GM12878 (cell line): ENCODE results near the gene WNT3A. TPM values are rescaled to one million over a fixed set of nuclear protein-coding genes. Genes with fewer than 3 reads are reported as not detected.

ENCODE experiments used
- ATAC-seq: fragments of 200-7000 bp; cut with Tn5 transposase; 3 replicates; pipeline ENCODE4 v1.9.1; 2020; ENCODE audit warnings: mild to moderate bottlenecking, moderate library complexity
- BruUV-seq: library from RNA; stranded (reverse); fragments of 400-500 nt; replicated peaks from 2 replicates; lab custom pipeline; 2021; lab: Mats Ljungman, UMichigan
- CTCF ChIA-PET: fragments of 300-600 bp; sonication (Branson Sonifier 250); formaldehyde crosslinking; extraction: SDS; loops from one replicate; lab custom pipeline; 2021; ENCODE audit warnings: inconsistent platforms; lab: Yijun Ruan, JAX
- POLR2A ChIA-PET: fragments of 350-600 bp; formaldehyde crosslinking; extraction: SDS; loops from one replicate; lab custom pipeline; 2021; ENCODE audit warnings: inconsistent platforms; lab: Charles Lee
- RAD21 ChIA-PET: fragments of 300-600 bp; sonication (Branson Sonifier 250); formaldehyde crosslinking; loops from one replicate; lab custom pipeline; 2023; ENCODE audit warnings: antibody characterized with exemption; ENCODE audit not compliant: unreplicated experiment; lab: Charles Lee
- SMC1A ChIA-PET: fragments of 300-600 bp; sonication (Branson Sonifier 250); formaldehyde crosslinking; loops from one replicate; lab custom pipeline; 2023; ENCODE audit not compliant: unreplicated experiment, uncharacterized antibody; lab: Charles Lee
- DNase-seq: peaks from one replicate; pipeline ENCODE4 v3.0.0-alpha.2; 2011; ENCODE audit warnings: low read depth, low spot score
- FAIRE-seq: peaks from 3 replicates; lab custom pipeline; 2011; peaks lifted over from hg19 to GRCh38; lab: Jason Lieb, UNC
- H2AFZ ChIP-seq: 2 replicates; pipeline ENCODE4 v1.6.0; 2011; ENCODE audit warnings: low read depth, low read length, control low read depth; ENCODE audit not compliant: control insufficient read depth
- H3K27ac ChIP-seq: 2 replicates; pipeline ENCODE4 v1.5.1; 2011; ENCODE audit warnings: control low read depth; ENCODE audit not compliant: control insufficient read depth, insufficient read depth
- H3K27me3 ChIP-seq, 2 experiments: replicated peaks in 1 of 2; 2 replicates each; pipeline versions ENCODE4 v1.6.0 to v1.6.1; 2011; ENCODE audit warnings: low read length in 1 of 2; ENCODE audit not compliant: control insufficient read depth in 2 of 2, insufficient read depth in 2 of 2
- H3K36me3 ChIP-seq, 2 experiments: 2 replicates each; pipeline ENCODE4 v1.5.1; 2011; ENCODE audit warnings: low read length in 1 of 2; ENCODE audit not compliant: control insufficient read depth in 2 of 2, insufficient read depth in 2 of 2
- H3K4me1 ChIP-seq: 2 replicates; pipeline ENCODE4 v1.6.1; 2011; ENCODE audit warnings: mild to moderate bottlenecking, low read length, moderate library complexity, mixed read lengths; ENCODE audit not compliant: control insufficient read depth, insufficient read depth
- H3K4me2 ChIP-seq: 2 replicates; pipeline ENCODE4 v1.6.0; 2011; ENCODE audit warnings: control low read depth; ENCODE audit not compliant: control insufficient read depth, insufficient read depth
- H3K4me3 ChIP-seq: fragments of 200-600 bp; sonication (generic); 2 replicates; pipeline ENCODE4 v1.5.1; 2016
- H3K79me2 ChIP-seq: 2 replicates; pipeline ENCODE4 v1.6.0; 2011; ENCODE audit warnings: low read length; ENCODE audit not compliant: control insufficient read depth, insufficient read depth
- H3K9ac ChIP-seq: 2 replicates; pipeline ENCODE4 v1.8.0; 2011; ENCODE audit warnings: low read length, control low read depth, mixed read lengths; ENCODE audit not compliant: control insufficient read depth, insufficient read depth
- H3K9me3 ChIP-seq: replicated peaks from 3 replicates; pipeline ENCODE4 v1.5.1; 2011; ENCODE audit warnings: mild to moderate bottlenecking, low read length; ENCODE audit not compliant: control insufficient read depth, insufficient read depth
- H4K20me1 ChIP-seq: 2 replicates; pipeline ENCODE4 v1.6.0; 2011; ENCODE audit not compliant: control insufficient read depth, insufficient read depth
- ASH2L ChIP-seq: fragments of 300-600, 200-600 bp; sonication (generic); IDR thresholded peaks from 2 replicates; pipeline ENCODE4 v1.6.1; 2017; ENCODE audit warnings: low read depth, mild to moderate bottlenecking, borderline replicate concordance
- E2F8 ChIP-seq: fragments of 450-650 bp; IDR thresholded peaks from 2 replicates; pipeline ENCODE4 v1.6.1; 2018; ENCODE audit warnings: mild to moderate bottlenecking, low read depth, moderate library complexity; ENCODE audit not compliant: partially characterized antibody
- IKZF1 ChIP-seq: fragments of 450-650 bp; conservative IDR thresholded peaks from 2 replicates; pipeline ENCODE4 v1.6.1; 2017; ENCODE audit warnings: antibody characterized with exemption, mild to moderate bottlenecking
- KAT2A ChIP-seq: conservative IDR thresholded peaks from 2 replicates; pipeline ENCODE4 v1.6.1; 2011; ENCODE audit warnings: low read depth, low read length; ENCODE audit not compliant: control insufficient read depth
- MEF2B ChIP-seq: fragments of 450-650 bp; IDR thresholded peaks from 2 replicates; pipeline ENCODE4 v1.6.1; 2018; ENCODE audit warnings: mild to moderate bottlenecking, moderate library complexity; ENCODE audit not compliant: partially characterized antibody, poor library complexity, severe bottlenecking
- MYC ChIP-seq: IDR thresholded peaks from 2 replicates; pipeline ENCODE4 v1.6.1; 2011; ENCODE audit warnings: mild to moderate bottlenecking, low read length, moderate library complexity, inconsistent platforms; ENCODE audit not compliant: insufficient read depth, insufficient replicate concordance, insufficient read length, severe bottlenecking
- NRF1 ChIP-seq: conservative IDR thresholded peaks from 2 replicates; pipeline ENCODE4 v1.6.1; 2011; ENCODE audit warnings: mild to moderate bottlenecking, low read depth, low read length, improper control_type of control experiment
- PAX5 ChIP-seq: IDR thresholded peaks from 2 replicates; pipeline ENCODE4 v1.6.1; 2011; ENCODE audit warnings: low read depth, low read length, borderline replicate concordance
- RELA ChIP-seq: fragments of 450-650 bp; IDR thresholded peaks from 2 replicates; pipeline ENCODE4 v1.8.0; 2014; ENCODE audit warnings: borderline replicate concordance; ENCODE audit not compliant: partially characterized antibody
- SMC3 ChIP-seq: IDR thresholded peaks from 2 replicates; pipeline ENCODE4 v1.6.1; 2011; ENCODE audit warnings: low read length, improper control_type of control experiment, borderline replicate concordance
- SREBF1 ChIP-seq: IDR thresholded peaks from 2 replicates; pipeline ENCODE4 v1.6.1; 2012; ENCODE audit warnings: mild to moderate bottlenecking, low read length
- SREBF2 ChIP-seq: IDR thresholded peaks from 2 replicates; pipeline ENCODE4 v1.6.1; 2012; ENCODE audit warnings: mild to moderate bottlenecking, low read length
- YBX1 ChIP-seq: fragments of 450-650 bp; IDR thresholded peaks from 2 replicates; pipeline ENCODE4 v1.6.1; 2016; ENCODE audit warnings: antibody characterized with exemption
- WGBS: methylation state at CpG from one replicate; pipeline ENCODE4 v1.1.6; 2016; ENCODE audit warnings: low lambda C conversion rate; ENCODE audit not compliant: insufficient replicate concordance, insufficient coverage; ENCODE audit errors: missing lambda C conversion rate; 5-methylcytosine and 5-hydroxymethylcytosine counted together
- in situ Hi-C: fragments of 300-500 bp; cut with MboI; formaldehyde crosslinking; loops from 9 replicates; pipeline ENCODE4 v1.14.3; 2018; ENCODE audit warnings: mixed read lengths
- intact Hi-C: fragments of 100-400 bp; cut with micrococcal nuclease; formaldehyde crosslinking; loops from one replicate; pipeline ENCODE4 v1.14.2; 2022; ENCODE audit not compliant: unreplicated experiment
- polyA plus RNA-seq, 11 experiments: library from polyadenylated mRNA; depleted of rRNA in 4 of 11; unstranded in 6 of 11; stranded (reverse) in 5 of 11; fragments of >200 nt; fragmentation: Nextera tagmentation in 4 of 11; fragmentation: Illumina TruSeq in 1 of 11; extraction: Ambion mirVana in 4 of 11; extraction: Trizol in 1 of 11; gene quantifications; 1 replicate in 1 of 11; 2 replicates in 10 of 11; pipeline versions ENCODE4 v1.2.1 to v1.2.3, GENCODE V29; 2011 to 2016; ENCODE audit warnings: inconsistent platforms in 2 of 11, missing spikeins in 2 of 11, low read depth in 1 of 11
- total RNA-seq, 4 experiments: library from RNA; depleted of rRNA in 3 of 4; stranded (reverse); fragments of >200 nt in 3 of 4; fragmentation: Illumina TruSeq in 1 of 4; extraction: Trizol in 1 of 4; gene quantifications; 2 replicates each; pipeline versions ENCODE4 v1.2.1 to v1.2.3, GENCODE V29; 2013 to 2021

The WNT3A gene
- total and polyA plus RNA-seq, 10 of the 15 experiments (the other 5 are each of a cell fraction or from before 2014, with no cell fraction given): 0.16 TPM; not detected in 9

GRCh38 chr1:228096416-228097332 lies 89.9 kb downstream of the WNT3A start:
- ChIA-PET RAD21 (no interaction called here), POLR2A (no interaction called here), SMC1A (no interaction called here), CTCF (no interaction called here)
- Histone ChIP-seq H4K20me1 (peaks cover 38% of the 10 kb centered on the region), H2AFZ (no peak overlapping the region), H3K27me3 (no peaks in the 10 kb centered on the region), H3K27ac (no peak overlapping the region), H3K79me2 (peaks cover 56% of the 10 kb centered on the region), H3K4me1 (no peaks in the 10 kb centered on the region; the same call in 1 of the 2 replicates), H3K4me2 (no peak overlapping the region), H3K4me3 (no peak overlapping the region), H3K9ac (no peak overlapping the region), H3K9me3 (peaks cover 24% of the 10 kb centered on the region; the same call in 2 of the 3 replicates), H3K36me3 (peaks cover 16 to 50% of the 10 kb centered on the region in 2 experiments; a peak in 3 of 4 replicates)
- no peak for DNase-seq
- in situ Hi-C loops (no loop called here), intact Hi-C loops (no loop called here)
- no TSS peak for BruUV-seq
- FAIRE-seq: no peak
- TF ChIP-seq SMC3 (no peak), IKZF1 (no peak), MEF2B (no peak), YBX1 (no peak)
- ATAC-seq: no peak
- 97% methylated on average over 13 of the region's 13 CpGs for WGBS

GRCh38 chr1:228097333-228098081 lies 90.7 kb downstream of the WNT3A start:
- no peaks in the 10 kb centered on the region for H3K27me3 ChIP-seq
- H3K4me1 ChIP-seq: no peaks in the 10 kb centered on the region; the same call in 1 of the 2 replicates
- H3K4me3 ChIP-seq: no peak overlapping the region
- ChIA-PET POLR2A (no interaction called here), RAD21 (no interaction called here), CTCF (no interaction called here), SMC1A (no interaction called here)
- peaks cover 52% of the 10 kb centered on the region for H3K79me2 ChIP-seq
- in situ Hi-C loops: no loop called here
- no peak for DNase-seq
- no peak overlapping the region for H3K4me2 ChIP-seq
- WGBS: 94% methylated on average over 34 of the region's 34 CpGs
- no peak overlapping the region for H3K9ac ChIP-seq
- peaks cover 12 to 47% of the 10 kb centered on the region in 2 experiments; a peak in 3 of 4 replicates for H3K36me3 ChIP-seq
- ATAC-seq: no peak
- intact Hi-C loops: no loop called here
- H4K20me1 ChIP-seq: peaks cover 34% of the 10 kb centered on the region
- H2AFZ ChIP-seq: no peak overlapping the region
- H3K27ac ChIP-seq: no peak overlapping the region
- FAIRE-seq: no peak
- no TSS peak for BruUV-seq
- H3K9me3 ChIP-seq: peaks cover 18% of the 10 kb centered on the region; the same call in 2 of the 3 replicates
- no peak for TF ChIP-seq SREBF1
- no peak for TF ChIP-seq ASH2L
- no peak for TF ChIP-seq NRF1
- no peak for TF ChIP-seq MYC
- no peak for TF ChIP-seq RELA
- TF ChIP-seq PAX5: no peak
- TF ChIP-seq KAT2A: no peak
- no peak for TF ChIP-seq SREBF2
- TF ChIP-seq E2F8: no peak
